GM23248 (cell line): Measurements from ENCODE around the gene NELFB. TPM values are rescaled to one million over a fixed set of nuclear protein-coding genes. Genes with fewer than 3 reads are reported as not detected.
"Not testable (repeated sequence)": the region's sequence is repeated elsewhere in the genome, so short reads cannot be mapped to it uniquely, and the experiment has no call there.

Experiments
- DNase-seq: peaks from one replicate; pipeline ENCODE4 v3.0.0-alpha.2; 2015
- H2AFZ ChIP-seq: fragments of 200-600 bp; sonication (generic); 2 replicates; pipeline ENCODE4 v1.6.1; 2016; ENCODE audit warnings: antibody characterized with exemption
- H3F3A ChIP-seq: fragments of 200-600 bp; sonication (generic); 2 replicates; pipeline ENCODE4 v1.6.1; 2016; ENCODE audit warnings: mild to moderate bottlenecking, antibody characterized with exemption, mixed run types; ENCODE audit not compliant: insufficient read depth
- H3K27ac ChIP-seq: fragments of 200-600 bp; sonication (generic); 2 replicates; pipeline ENCODE4 v1.5.1; 2016; ENCODE audit warnings: mild to moderate bottlenecking
- H3K27me3 ChIP-seq: fragments of 200-600 bp; sonication (generic); replicated peaks from 2 replicates; pipeline ENCODE4 v1.6.1; 2016; ENCODE audit warnings: mild to moderate bottlenecking; ENCODE audit not compliant: insufficient read depth
- H3K36me3 ChIP-seq: fragments of 200-600 bp; sonication (generic); 2 replicates; pipeline ENCODE4 v1.6.1; 2016; ENCODE audit warnings: low read depth, mild to moderate bottlenecking
- H3K4me1 ChIP-seq: fragments of 200-600 bp; sonication (generic); 2 replicates; pipeline ENCODE4 v1.6.1; 2016; ENCODE audit warnings: mild to moderate bottlenecking; ENCODE audit not compliant: insufficient read depth
- H3K4me2 ChIP-seq: fragments of 200-600 bp; sonication (generic); one replicate; pipeline ENCODE4 v1.6.1; 2016; ENCODE audit warnings: mild to moderate bottlenecking; ENCODE audit not compliant: unreplicated experiment
- H3K4me3 ChIP-seq: fragments of 200-600 bp; sonication (generic); 2 replicates; pipeline ENCODE4 v1.5.1; 2016; ENCODE audit warnings: mild to moderate bottlenecking
- H3K79me2 ChIP-seq: fragments of 200-600 bp; sonication (generic); 2 replicates; pipeline ENCODE4 v1.6.1; 2016; ENCODE audit warnings: mild to moderate bottlenecking; ENCODE audit not compliant: insufficient read depth
- H3K9ac ChIP-seq: fragments of 200-600 bp; sonication (generic); 2 replicates; pipeline ENCODE4 v1.6.1; 2016; ENCODE audit warnings: mild to moderate bottlenecking
- H3K9me2 ChIP-seq: fragments of 200-600 bp; sonication (generic); 2 replicates; pipeline ENCODE4 v1.6.1; 2016; ENCODE audit warnings: mixed run types, mild to moderate bottlenecking, moderate library complexity; ENCODE audit not compliant: insufficient read depth
- H3K9me3 ChIP-seq: fragments of 200-600 bp; sonication (generic); one replicate; pipeline ENCODE4 v1.6.1; 2017; ENCODE audit warnings: low read depth
- H4K20me1 ChIP-seq: fragments of 200-600 bp; sonication (generic); 2 replicates; pipeline ENCODE4 v1.6.0; 2016; ENCODE audit not compliant: insufficient read depth
- EZH2 ChIP-seq: fragments of 200-600 bp; sonication (generic); IDR thresholded peaks from 2 replicates; pipeline ENCODE4 v1.6.1; 2018; ENCODE audit warnings: antibody characterized with exemption, mild to moderate bottlenecking; ENCODE audit not compliant: insufficient read depth, poor library complexity, severe bottlenecking
- EZH2phosphoT487 ChIP-seq: fragments of 200-600 bp; sonication (generic); IDR thresholded peaks from 2 replicates; pipeline ENCODE4 v1.6.1; 2018; ENCODE audit warnings: antibody characterized with exemption, moderate library complexity, mild to moderate bottlenecking, low read depth; ENCODE audit not compliant: insufficient read depth
- WGBS, 2 experiments: methylation state at CpG; one replicate each; pipeline ENCODE4 v1.1.6; 2015 to 2017; ENCODE audit warnings: low lambda C conversion rate in 2 of 2, low coverage in 1 of 2; ENCODE audit errors: missing lambda C conversion rate in 2 of 2; 5-methylcytosine and 5-hydroxymethylcytosine counted together
- in situ Hi-C: fragments of 300-500 bp; cut with MboI; formaldehyde crosslinking; loops from 2 replicates; pipeline ENCODE4 v1.15.0; 2020
- polyA plus RNA-seq: library from polyadenylated mRNA; unstranded; fragments of >200 nt; fragmentation: Nextera tagmentation; extraction: Ambion mirVana; gene quantifications from 2 replicates; pipeline ENCODE4 v1.2.1, GENCODE V29; 2016
- total RNA-seq: library from RNA; depleted of rRNA; stranded (reverse); fragments of >200 nt; shearing (Covaris generic); gene quantifications from 2 replicates; pipeline ENCODE4 v1.2.3, GENCODE V29; 2014

NELFB gene
- total and polyA plus RNA-seq, 2 experiments from 2014 or later = 34.4 to 65.0 TPM

- Histone ChIP-seq H3K9ac (peak within 1 kb of the TSS; percentile 95), H4K20me1 (peaks cover 19% of the 10 kb centered on the region; the same call in 1 of the 2 replicates)
Observed at GRCh38 chr9:137240841-137241489, 14.2 kb upstream of the NELFB start, which contains the start of gene TUBB4B. TSS of gene TUBB4B (plus strand) at chr9:137241287. CDS start at chr9:137241361, 74 bp downstream.

GRCh38 chr9:137241490-137242268, 13.4 kb upstream of the NELFB start:
- peaks cover 22% of the 10 kb centered on the region for H3F3A ChIP-seq
- H2AFZ ChIP-seq = no peak overlapping the region
- H3K79me2 ChIP-seq = peaks cover 54% of the 10 kb centered on the region
- H3K9me3 ChIP-seq = no peaks in the 10 kb centered on the region
- H3K27me3 ChIP-seq = no peaks in the 10 kb centered on the region
- peak; percentile 89 for DNase-seq
- H3K4me1 ChIP-seq = peaks cover 13% of the 10 kb centered on the region; the same call in 1 of the 2 replicates
- peaks cover 19% of the 10 kb centered on the region; the same call in 1 of the 2 replicates for H4K20me1 ChIP-seq
- peak overlapping the region; percentile 89 for H3K9ac ChIP-seq
- 1 to 2% methylated on average over 29 to 60 of the region's 83 CpGs for WGBS, 2 experiments
- peak overlapping the region; percentile 90 for H3K4me2 ChIP-seq
- H3K9me2 ChIP-seq = no peaks in the 10 kb centered on the region
- in situ Hi-C loops = no loop called here
- TF ChIP-seq EZH2phosphoT487 = no peak
- peak overlapping the region; percentile 82 for H3K27ac ChIP-seq
- H3K36me3 ChIP-seq = peaks cover 18% of the 10 kb centered on the region
- peak overlapping the region; percentile 84 for H3K4me3 ChIP-seq

More at GRCh38 chr9:137240841-137241489, 14.2 kb upstream of the NELFB start, which contains the start of gene TUBB4B:
- H3K27me3 ChIP-seq = no peaks in the 10 kb centered on the region
- peaks cover 18% of the 10 kb centered on the region for H3K36me3 ChIP-seq
- H3K4me1 ChIP-seq = peaks cover 13% of the 10 kb centered on the region; the same call in 1 of the 2 replicates
- no peaks in the 10 kb centered on the region for H3K9me2 ChIP-seq
- peak; percentile 100 for DNase-seq
- H3K4me2 ChIP-seq = peak within 1 kb of the TSS; percentile 95
- WGBS, 2 experiments = 1% methylated on average over 41 to 67 of the region's 67 CpGs
- H3F3A ChIP-seq = peaks cover 22% of the 10 kb centered on the region
- in situ Hi-C loops = no loop called here
- peaks cover 54% of the 10 kb centered on the region for H3K79me2 ChIP-seq
- H3K9me3 ChIP-seq = no peaks in the 10 kb centered on the region
- H2AFZ ChIP-seq = peak within 1 kb of the TSS; percentile 55
- TF ChIP-seq EZH2phosphoT487 (no peak), EZH2 (no peak)
- H3K4me3 ChIP-seq = peak within 1 kb of the TSS; percentile 84
- peak within 1 kb of the TSS; percentile 95 for H3K27ac ChIP-seq

GRCh38 chr9:137242269-137243203, 12.6 kb upstream of the NELFB start:
- peaks cover 19% of the 10 kb centered on the region; the same call in 1 of the 2 replicates for H4K20me1 ChIP-seq
- peak overlapping the region; percentile 82; the same call in 1 of the 2 replicates for H3K27ac ChIP-seq
- no peaks in the 10 kb centered on the region for H3K27me3 ChIP-seq
- peaks cover 51% of the 10 kb centered on the region for H3K79me2 ChIP-seq
- DNase-seq = peak; percentile 25
- H3K4me3 ChIP-seq = peak overlapping the region; percentile 84
- peak overlapping the region; percentile 90 for H3K4me2 ChIP-seq
- peaks cover 22% of the 10 kb centered on the region for H3F3A ChIP-seq
- H2AFZ ChIP-seq = no peak overlapping the region
- TF ChIP-seq EZH2phosphoT487 (no peak), EZH2 (no peak)
- in situ Hi-C loops = no loop called here
- WGBS, 2 experiments = 82 to 83% methylated on average over 35 to 36 of the region's 36 CpGs
- peak overlapping the region; percentile 89 for H3K9ac ChIP-seq
- no peaks in the 10 kb centered on the region for H3K9me2 ChIP-seq
- peaks cover 18% of the 10 kb centered on the region for H3K36me3 ChIP-seq
- H3K4me1 ChIP-seq = peaks cover 13% of the 10 kb centered on the region; the same call in 1 of the 2 replicates
- H3K9me3 ChIP-seq = no peaks in the 10 kb centered on the region

GRCh38 chr9:137243266-137243625, 11.9 kb upstream of the NELFB start:
- Histone ChIP-seq H3K4me3 (peak overlapping the region; percentile 84; the same call in 1 of the 2 replicates), H4K20me1 (peaks cover 19% of the 10 kb centered on the region; the same call in 1 of the 2 replicates)

More at GRCh38 chr9:137243266-137243625, 11.9 kb upstream of the NELFB start:
- peak overlapping the region; percentile 23; the same call in 1 of the 2 replicates for H3K9ac ChIP-seq
- peaks cover 18% of the 10 kb centered on the region for H3K36me3 ChIP-seq
- H3K9me2 ChIP-seq, H2AFZ ChIP-seq, H3K4me2 ChIP-seq, H3K9me3 ChIP-seq, H3K27ac ChIP-seq, DNase-seq, H3K27me3 ChIP-seq, in situ Hi-C loops: not testable (repeated sequence)
- peaks cover 47% of the 10 kb centered on the region for H3K79me2 ChIP-seq
- WGBS, 2 experiments = 85 to 87% methylated on average over 18 of the region's 18 CpGs
- H3K4me1 ChIP-seq = peaks cover 13% of the 10 kb centered on the region; the same call in 1 of the 2 replicates
- peaks cover 22% of the 10 kb centered on the region for H3F3A ChIP-seq
